Umbilical cord (tissue), 2 donors: Measurements from ENCODE around the gene SLC35E4. TPM values are rescaled to one million over a fixed set of nuclear protein-coding genes. Genes with fewer than 3 reads are reported as not detected.
"Not testable (repeated sequence)": the region's sequence is repeated elsewhere in the genome, so short reads cannot be mapped to it uniquely, and the experiment has no call there.

Experiments
- DNase-seq: peaks from one replicate; pipeline ENCODE4 v3.0.0-alpha.2; 2015; ENCODE audit warnings: low spot score
- total RNA-seq: library from RNA; depleted of rRNA; stranded (reverse); fragments of >200 nt; gene quantifications from one replicate; pipeline ENCODE4 v1.2.3, GENCODE V29; 2014; ENCODE audit warnings: low replicate concordance; ENCODE audit not compliant: insufficient read depth

Gene SLC35E4, protein sequence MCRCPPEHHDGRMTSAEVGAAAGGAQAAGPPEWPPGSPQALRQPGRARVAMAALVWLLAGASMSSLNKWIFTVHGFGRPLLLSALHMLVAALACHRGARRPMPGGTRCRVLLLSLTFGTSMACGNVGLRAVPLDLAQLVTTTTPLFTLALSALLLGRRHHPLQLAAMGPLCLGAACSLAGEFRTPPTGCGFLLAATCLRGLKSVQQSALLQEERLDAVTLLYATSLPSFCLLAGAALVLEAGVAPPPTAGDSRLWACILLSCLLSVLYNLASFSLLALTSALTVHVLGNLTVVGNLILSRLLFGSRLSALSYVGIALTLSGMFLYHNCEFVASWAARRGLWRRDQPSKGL
- 1.2 TPM for total RNA-seq

DNA sequence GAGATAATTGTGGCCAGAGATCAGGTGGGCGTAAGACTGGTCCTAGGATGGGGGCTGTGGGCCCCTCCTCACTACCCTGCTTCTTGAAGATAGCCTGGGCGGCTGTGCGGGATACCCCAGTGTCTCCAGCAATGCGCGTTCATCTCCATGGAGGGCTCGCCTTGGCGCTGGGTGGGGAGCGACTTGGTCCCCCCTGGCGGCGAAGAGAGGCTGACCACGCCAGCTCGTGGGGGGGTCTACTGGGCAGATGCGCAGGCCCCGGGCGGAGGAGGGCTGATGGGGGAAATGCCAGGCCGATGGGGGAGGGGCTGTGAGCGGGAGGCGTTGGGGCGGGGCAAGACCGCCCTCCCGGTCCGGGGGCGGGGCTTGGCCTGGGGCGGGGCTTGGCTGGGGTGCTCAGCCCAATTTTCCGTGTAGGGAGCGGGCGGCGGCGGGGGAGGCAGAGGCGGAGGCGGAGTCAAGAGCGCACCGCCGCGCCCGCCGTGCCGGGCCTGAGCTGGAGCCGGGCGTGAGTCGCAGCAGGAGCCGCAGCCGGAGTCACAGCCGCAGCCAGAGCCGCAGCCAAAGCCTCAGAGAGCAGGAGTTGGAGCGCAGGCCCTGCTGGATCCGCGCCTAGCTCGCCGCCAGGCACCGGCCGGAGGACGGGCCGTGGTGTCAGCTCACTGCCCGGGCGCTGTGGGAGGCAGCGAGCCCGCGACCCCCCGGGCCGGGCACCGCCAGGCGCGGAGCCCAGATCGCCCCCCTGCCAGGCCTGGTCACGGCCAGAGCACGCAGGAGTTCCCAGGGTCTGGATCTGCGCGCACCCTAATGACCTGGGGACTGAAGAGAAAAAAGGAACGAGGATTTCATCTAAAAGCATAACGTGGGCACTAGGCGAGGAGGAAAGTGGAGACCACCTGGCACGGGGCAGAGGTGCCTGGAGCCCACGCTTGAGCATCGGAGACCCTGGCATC, at the start of gene SLC35E4:
SLC35E4 (plus strand) TSS at position 509 of the 953 bp plus-strand sequence. CDS start 670 bp downstream, outside the sequence.
- peak; percentile 91 for DNase-seq

DNA sequence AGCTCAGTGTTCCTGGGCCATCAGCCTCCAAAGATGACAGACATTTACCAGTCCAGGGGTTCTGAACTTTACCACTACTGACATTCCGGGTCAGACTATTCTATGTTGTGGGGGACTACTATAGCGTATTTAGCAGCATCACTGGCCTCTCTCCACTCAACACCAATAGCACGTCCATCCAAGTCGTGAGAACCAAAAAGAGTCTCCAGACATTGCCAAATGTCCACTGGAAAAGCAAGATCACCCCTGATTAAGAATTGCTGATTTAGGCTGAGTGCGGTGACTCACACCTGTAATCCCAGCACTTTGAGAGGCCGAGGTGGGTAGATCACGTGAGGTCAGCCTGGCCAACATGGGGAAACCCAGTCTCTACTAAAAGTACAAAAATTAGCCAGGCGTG, 49.2 kb upstream of the SLC35E4 start:
- DNase-seq: no peak

DNA sequence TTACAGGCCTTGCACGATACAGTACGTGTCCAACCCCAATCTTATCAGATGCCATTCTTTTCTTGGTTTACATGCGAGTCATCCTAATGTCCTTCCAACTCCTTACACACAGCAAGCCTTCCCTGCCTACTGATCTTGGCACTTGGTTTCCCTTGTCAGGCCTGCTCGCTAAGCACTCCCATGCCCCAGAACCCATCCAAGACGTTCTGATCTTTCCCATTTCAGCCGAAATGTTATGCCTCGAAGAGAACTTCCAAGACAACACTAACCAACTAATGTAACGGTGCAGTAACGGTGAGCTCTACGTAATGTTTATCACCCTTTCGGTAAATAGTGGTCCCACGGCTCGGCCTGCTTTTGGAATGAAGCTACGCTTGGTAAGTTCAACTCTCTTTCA, 44.4 kb upstream of the SLC35E4 start:
- no peak for DNase-seq

DNA sequence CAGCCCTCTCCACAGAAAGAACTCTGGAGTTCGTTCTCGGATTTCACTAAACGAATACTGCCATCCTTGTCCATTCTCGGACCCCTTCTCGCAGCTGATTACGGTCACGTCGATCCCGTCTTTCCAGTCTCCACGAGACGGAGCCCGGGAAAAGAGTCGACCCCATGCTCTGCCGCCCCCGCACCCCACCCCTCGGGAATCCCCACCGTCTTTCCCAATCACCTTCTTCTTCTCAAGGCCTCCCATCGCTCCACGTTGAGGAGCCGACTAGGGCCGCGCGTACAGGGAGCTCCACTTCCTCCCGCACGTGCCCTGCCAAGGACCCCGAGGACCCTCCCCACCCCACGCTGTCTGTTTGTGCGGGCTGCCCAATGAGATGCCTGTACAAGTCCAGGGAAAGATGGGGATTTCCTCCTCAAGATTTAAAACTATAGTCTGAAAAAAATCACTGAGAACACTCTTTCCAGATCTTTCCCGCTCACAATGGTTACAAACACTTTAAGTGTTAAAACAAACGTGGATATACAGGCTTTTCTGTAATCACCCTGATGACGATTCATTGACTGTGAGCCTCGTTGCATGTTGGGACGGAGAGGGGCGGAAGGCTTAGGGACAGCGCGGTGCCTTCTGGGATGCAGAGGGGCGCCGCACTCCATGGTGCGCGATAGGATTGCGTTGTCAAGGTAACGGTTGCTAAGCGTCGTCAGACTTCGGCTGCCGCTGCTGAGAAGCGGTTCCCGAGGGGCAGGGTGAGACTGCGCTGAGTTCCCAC, 43.8 kb upstream of the SLC35E4 start, which contains the start of gene PES1:
PES1 (minus strand) TSS at position 323 of the 772 bp plus-strand sequence; CDS start at position 246, 77 bp downstream.
- DNase-seq: peak; percentile 99

DNA sequence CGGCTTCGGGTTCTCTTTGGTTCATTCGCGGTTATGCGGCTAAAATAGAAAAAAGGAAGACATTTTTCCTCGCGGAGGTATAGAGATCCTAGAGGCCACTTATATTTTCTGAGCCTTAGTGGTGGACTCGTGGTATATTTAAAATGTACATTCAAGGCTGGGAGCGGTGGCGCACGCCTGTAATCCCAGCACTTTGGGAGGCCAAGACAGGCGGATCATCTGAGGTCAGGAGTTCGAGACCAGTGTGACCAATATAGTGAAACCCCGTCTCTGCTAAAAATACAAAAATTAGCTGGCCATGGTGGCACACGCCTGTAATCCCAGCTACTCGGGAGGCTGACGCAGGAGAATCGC, 43.2 kb upstream of the SLC35E4 start:
- DNase-seq: not testable (repeated sequence)

DNA sequence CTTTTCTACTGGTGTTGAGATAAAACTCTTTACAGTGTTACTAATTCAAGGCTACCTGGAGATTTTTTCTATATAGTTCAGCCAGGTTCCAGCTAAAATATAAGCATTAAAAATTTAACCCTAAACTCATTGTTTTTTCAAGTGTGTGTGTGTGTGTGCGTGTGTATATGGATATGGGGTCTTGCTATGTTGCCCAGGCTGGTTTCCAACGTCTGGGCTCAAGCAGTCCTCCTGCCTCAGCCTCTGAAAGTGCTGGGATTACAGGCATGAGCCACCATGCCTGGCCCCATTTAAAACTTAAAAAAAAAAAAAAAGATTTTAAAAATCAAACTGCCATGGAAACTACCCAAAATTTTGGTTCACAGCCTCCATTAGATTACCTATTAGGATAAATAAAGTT, 39.4 kb upstream of the SLC35E4 start:
- no peak for DNase-seq

DNA sequence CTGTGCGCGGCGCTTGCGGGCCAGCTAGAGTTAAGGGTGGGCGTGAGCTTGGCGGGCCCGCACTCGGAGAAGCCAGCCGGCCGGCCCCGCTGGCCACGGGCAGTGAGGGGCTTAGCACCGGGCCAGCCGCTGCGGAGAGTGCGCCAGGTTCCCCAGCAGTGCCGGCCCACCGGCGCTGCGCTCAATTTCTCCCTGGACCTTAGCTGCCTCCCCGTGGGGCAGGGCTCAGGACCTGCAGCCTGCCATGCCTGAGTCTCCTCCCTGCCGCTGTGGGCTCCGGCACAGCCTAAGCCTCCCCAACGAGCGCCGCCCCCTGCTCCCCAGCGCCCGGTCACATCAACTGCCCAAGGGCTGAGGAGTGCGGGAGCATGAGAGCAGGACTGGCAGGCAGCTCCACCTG, 38.7 kb upstream of the SLC35E4 start:
- no peak for DNase-seq

DNA sequence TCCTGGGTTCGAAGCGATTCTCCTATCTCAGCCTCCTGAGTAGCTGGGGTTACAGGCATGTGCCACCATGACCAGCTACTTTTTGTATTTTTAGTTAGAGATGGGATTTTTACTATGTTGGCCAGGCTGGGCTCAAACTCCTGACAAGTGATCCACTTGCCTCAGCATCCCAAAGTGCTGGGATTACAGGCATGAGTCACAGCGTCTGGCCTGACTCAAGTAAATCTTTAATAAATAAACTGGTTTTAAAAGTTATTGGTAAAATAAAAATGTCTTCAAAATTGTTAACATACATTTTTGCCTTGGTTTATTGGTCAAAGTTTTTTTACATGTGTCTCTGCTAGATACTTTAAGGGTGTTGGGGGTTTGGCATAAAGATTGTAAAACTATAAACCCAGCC, 36.6 kb upstream of the SLC35E4 start:
- no peak for DNase-seq

DNA sequence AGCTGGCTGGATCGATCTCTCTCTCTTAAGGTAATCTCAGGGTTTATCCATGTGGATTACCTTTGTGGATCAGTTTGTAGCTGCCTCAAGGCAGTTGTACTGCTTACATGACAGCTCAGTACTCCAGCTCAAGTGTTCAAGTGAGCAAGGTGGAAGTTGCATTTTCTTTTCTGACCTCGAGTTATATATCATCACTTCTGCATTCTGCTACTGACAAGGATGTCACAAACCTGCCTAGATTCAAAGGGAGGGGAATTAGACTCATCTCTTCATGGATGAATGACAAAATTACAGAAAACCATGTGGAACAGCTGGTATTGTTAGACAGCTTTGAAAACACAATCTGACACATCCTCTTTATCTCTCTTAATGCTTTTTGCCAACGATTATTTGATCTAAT, 34.7 kb upstream of the SLC35E4 start:
- DNase-seq: no peak

DNA sequence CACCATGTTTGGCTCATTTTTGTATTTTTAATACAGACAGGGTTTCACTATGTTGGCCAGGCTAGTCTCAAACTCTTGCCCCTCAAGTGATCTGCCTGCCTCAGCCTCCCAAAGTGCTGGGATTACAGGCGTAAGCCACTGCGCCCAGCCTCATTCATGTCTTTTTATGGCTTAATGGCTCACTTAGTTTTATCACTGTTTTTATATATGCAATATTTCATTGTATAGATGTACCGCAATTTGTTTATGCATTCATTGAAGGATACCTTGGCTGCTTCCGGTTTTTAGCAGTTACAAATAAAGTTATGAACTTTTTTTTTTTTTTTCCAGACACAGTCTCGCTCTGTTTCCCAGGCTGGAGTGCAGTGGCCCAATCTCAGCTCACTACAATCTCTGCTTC, 34.1 kb upstream of the SLC35E4 start:
- no peak for DNase-seq

DNA sequence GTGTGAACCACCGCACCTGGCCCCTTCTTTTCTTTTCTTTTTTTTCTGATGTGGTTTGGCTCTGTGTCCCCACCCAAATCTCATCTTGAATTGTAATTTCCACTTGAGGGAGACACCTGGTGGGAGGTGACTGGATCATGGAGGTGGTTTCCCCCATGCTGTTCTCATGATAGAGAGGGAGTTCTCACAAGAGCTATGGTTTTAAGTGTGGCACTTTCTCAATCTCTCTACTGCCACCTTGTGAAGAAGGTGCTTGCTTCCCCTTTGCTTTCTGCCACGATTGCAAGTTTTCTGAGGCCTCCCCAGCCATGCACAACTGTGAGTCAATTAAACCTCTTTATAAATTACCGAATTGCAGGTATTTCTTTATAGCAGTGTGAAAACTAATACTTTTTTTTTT, 33.5 kb upstream of the SLC35E4 start:
- DNase-seq: no peak

DNA sequence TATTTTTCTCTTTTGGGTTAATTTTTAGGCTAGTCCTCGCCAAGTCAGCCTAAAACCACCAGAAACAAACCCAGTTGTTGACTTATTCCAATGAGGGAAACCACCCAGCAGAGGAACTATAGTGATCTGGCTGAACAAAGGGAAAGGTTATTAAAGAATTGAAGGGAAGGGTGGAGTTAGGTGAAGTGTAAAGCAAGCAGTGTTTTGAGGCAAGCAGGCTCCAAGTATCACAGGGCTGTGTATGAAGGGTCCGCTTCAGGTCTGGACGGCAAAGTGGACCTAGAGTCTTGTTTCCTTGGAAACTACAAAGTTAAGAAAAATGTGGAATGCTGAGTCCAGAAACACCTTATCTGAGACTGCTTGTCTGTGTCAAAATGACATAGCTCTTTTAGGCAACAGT, 31.8 kb upstream of the SLC35E4 start:
- no peak for DNase-seq

DNA sequence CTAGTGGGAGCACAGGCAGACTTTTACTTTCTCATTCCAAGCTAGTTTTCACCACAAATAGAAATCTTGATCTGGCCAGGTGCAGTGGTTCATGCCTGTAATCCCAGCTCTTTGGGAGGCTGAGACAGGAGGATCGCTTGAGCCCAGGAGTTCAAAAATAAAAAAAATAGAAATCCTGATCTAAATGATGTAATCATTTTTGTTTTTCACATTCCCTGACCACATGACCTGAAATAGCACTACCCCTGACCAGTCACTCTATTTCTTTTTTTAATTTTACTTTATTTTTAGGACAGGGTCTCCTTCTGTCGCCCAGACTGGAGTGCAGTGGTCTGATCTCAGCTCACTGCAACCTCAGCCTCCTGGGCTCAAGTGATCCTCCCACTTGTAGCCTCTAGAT, 30.9 kb upstream of the SLC35E4 start:
- no peak for DNase-seq

DNA sequence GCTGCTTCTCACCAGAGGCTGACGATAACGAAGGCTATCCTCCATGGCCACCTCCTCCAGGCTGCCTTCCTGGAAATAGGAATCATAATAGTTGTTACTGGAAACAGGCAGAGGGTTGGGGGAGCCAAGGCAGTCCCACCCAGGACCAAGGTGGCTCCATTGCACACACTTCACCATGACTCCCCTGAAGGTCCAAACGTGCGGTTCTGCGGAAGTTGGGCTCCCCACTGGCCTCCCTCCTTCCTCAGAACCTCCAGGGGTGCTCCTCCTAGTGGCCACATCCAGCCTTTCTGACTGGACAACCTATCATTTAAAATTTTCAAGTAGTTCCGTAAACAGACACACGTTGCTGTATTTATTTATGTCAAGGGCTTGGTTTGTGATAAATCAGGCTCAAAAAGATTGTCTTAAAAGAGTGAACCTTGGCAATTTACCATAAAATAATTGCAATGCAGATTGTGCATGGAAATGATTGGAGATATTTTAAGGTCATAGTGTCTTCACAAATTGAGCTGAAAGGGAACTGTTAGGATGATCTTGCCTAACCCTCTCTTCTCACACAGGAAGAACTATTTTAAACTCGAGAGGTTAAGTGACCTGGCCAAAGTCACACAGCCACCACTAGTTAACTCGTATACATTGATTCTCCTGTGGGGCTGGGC, 30.0 kb upstream of the SLC35E4 start:
- peak; percentile 41 for DNase-seq

DNA sequence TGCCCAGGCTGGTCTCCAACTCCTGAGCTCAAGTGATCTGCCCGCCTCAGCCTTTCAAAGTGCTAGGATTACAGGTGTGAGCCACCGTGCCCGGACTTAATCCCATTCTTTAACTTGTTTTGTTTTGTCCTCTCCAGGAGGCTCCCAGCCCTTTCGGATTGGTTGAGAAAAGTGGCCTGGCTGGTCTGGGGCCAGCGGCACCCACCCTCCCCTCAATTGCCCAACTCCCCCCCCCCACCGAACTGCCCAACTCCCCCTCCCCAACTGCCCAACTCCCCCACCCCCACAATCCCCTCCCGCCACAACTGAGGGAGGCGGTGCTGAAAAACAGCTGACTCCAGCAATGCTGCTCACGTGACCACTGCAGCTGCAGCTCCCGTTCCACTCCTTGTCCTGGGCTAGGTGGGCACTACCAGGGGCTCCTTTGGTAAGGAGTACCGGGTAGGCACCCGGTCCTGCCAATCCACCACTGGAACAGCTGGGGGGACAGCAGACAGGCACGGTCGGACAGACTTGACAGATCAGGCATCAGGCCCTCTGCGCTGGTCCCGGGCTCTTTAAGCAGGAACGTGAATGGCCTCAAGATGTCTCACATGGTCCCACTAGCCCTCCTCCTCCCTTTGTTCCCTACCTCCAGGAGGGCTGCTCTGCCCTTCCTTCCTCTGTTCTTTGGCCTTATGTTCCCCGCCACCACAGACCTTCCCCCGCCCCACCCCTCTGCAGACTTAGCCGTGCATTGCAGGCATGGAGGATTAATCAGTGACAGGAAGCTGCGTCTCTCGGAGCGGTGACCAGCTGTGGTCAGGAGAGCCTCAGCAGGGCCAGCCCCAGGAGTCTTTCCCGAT, 28.9 kb upstream of the SLC35E4 start, which contains the start of gene TCN2:
TCN2 (plus strand) TSS at position 720 of the 845 bp plus-strand sequence. CDS start 158 bp downstream, outside the sequence.
- DNase-seq: peak; percentile 79

DNA sequence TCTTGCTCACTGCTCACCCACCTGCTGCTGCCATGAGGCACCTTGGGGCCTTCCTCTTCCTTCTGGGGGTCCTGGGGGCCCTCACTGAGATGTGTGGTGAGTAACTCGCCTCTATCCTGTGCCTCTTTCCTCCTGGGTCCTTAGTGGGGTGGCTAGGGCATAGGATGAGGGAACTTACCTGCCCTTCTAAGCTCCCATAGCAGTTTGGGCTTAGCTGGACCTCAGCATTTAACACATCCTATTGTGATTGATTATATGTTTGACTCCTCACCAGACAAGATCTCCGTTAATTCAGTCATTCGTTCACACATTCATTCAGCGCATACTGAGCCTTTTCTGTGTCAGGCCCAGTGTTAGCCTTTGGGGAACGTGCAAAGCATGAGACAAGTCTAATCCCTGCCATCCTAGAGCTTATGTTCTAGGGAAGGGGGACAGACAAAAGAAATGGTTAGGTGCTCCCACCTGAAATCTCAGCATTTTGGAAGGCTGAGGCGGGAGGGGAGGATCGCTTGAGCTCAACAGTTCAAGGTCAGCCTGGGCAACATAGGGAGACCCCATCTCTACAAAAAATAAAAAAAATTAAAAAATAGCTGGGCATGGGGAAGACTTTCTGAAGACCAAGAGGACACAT, 28.2 kb upstream of the SLC35E4 start:
- no peak for DNase-seq

DNA sequence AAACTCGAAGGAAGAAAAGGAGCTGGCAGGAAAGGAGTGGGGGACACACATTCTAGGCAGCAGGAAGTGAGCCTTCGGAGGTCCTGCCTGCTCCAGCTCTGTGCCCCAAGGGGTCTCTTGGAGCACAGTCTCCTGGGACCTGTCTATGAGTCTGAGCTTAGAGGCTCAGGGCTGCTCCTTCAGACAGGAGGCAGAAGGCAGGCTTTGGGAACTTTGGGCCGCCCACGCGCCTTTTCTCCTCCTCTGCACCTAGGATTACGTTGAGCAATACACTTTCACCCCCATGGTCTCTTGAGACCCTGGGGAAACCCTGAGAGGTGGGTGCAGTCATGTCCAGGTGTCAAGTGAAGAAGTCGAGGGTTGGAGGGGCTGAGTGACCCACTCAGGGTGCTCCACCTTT, 27.6 kb upstream of the SLC35E4 start:
- DNase-seq: no peak

DNA sequence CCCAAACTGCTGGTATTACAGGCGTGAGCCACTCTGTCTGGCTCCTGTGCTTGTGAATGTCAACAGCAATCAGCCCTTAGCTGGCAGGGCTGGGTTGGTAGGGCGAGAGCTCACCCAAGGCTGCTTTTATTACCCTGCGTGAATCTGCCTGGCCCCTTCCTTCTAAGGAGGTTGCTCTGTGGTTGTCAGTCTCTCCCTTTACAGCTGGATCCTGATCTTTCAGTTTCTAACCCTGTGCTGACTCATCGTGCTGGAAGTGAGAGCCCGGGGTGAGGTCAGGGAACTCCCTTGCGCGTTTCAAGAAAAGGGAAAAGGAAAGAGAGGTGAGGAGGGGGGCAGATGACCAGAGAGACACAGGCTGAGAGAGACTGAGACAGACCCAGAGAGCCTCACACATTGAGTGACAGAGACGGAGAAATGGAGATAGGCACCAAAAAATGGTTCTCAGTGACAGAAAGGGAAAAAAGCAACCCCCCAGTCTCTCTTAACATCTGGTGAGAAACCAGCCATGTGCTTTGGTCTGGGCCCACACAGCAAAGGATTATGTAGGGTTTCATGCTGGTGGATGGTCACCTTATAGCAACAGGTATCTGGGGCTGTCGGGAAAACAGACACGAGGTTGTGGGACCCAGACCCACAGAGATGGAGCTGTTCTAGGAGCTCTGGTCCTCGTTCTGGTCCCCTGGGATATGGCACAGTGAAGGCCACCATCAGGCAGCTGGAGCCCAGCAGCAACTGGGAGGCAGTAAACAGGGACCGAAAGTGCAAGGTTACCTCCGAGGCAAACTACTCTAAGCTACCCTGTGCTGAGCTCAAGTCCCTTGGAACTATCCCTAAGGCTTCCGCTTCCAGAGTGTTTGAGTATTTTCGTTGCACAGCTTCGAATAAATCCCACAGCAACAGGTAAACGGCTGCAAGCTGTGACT, 26.1 kb upstream of the SLC35E4 start:
- DNase-seq: peak; percentile 91

DNA sequence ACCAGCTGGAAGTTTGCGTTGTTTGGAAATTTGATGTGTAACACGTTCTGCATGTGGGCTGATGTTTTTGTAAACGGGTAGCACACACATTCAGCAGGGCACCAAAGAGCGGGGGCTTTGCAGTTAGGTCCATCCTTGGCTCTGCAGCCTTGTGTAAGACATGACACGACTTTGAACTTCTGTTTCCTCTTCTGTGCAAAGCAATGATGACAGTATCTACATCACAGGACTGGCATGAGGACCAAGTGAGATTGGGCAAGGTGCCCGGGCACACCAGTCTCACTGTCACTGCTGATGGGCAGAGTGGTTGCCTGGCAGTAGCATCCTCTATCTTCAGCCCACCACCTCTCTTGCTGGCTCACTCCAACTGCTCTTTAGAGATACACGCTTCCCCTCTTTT, 25.3 kb upstream of the SLC35E4 start:
- no peak for DNase-seq
